Liver (tissue), 3 donors: ENCODE data around the gene ATP5PD.

ENCODE experiments used
- ATF3 ChIP-seq: IDR thresholded peaks from 2 replicates; pipeline ENCODE4 v1.6.1; 2016; ENCODE audit warnings: antibody characterized with exemption
- CTCF ChIP-seq: fragments of 150-350 bp; IDR thresholded peaks from 2 replicates; pipeline ENCODE4 v1.5.1; 2017; ENCODE audit warnings: improper control_type of control experiment, low read depth, low read length; ENCODE audit not compliant: missing input control
- EGR1 ChIP-seq, 2 donors: IDR thresholded peaks; 2 replicates each; pipeline ENCODE4 v1.6.1; 2016 to 2018; ENCODE audit warnings: antibody characterized with exemption in 2 of 2, low read depth in 2 of 2
- GABPA ChIP-seq, 2 donors: IDR thresholded peaks in 1 of 2; conservative IDR thresholded peaks in 1 of 2; 2 replicates each; pipeline ENCODE4 v1.6.1; 2016; ENCODE audit warnings: antibody characterized with exemption in 2 of 2, mild to moderate bottlenecking in 1 of 2, moderate library complexity in 1 of 2
- HNF4A ChIP-seq, 2 donors: conservative IDR thresholded peaks; 2 replicates each; pipeline ENCODE4 v1.6.1; 2016; ENCODE audit warnings: antibody characterized with exemption in 2 of 2, mild to moderate bottlenecking in 2 of 2
- RAD21 ChIP-seq, 2 donors: IDR thresholded peaks; 2 replicates each; pipeline ENCODE4 v1.6.1; 2016; ENCODE audit warnings: antibody characterized with exemption in 2 of 2, mild to moderate bottlenecking in 2 of 2
- SP1 ChIP-seq: IDR thresholded peaks from 2 replicates; pipeline ENCODE4 v1.6.1; 2018; ENCODE audit warnings: antibody characterized with exemption, mild to moderate bottlenecking
- YY1 ChIP-seq: IDR thresholded peaks from 2 replicates; pipeline ENCODE4 v1.6.1; 2016; ENCODE audit warnings: antibody characterized with exemption, mild to moderate bottlenecking
- ZBTB33 ChIP-seq: IDR thresholded peaks from 2 replicates; pipeline ENCODE4 v1.6.1; 2016; ENCODE audit warnings: antibody characterized with exemption
- TF ChIP-seq, protein P1 (sequence below): IDR thresholded peaks from 2 replicates; pipeline ENCODE4 v1.6.1; 2016; ENCODE audit warnings: antibody characterized with exemption, mild to moderate bottlenecking
- TF ChIP-seq, protein P2 (sequence below): IDR thresholded peaks from 2 replicates; pipeline ENCODE4 v1.6.1; 2016; ENCODE audit warnings: antibody characterized with exemption
- donor health status: healthy.
- donor health status: healthy.

DNA sequence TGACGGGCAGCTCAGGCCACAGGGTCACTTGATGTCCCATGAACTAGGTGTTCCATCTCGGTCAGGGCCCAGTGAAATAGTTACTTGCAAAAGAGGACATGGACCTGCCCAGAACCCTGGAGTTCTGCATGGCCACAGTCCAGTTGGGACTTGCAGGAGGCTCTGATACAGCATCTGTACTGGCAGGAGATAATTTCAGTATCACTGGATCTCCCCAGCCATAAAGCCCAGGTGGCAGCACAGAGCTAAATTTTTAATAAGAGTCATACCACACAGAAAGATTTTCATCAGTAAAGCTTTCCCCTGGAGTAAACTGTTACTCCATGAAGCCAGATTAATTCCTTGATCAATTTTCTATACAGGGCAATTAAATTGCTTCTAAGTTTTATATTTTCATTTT lies 23.0 kb upstream of the ATP5PD start:
- TF ChIP-seq CTCF = peak; percentile 48
- TF ChIP-seq, protein P1, sequence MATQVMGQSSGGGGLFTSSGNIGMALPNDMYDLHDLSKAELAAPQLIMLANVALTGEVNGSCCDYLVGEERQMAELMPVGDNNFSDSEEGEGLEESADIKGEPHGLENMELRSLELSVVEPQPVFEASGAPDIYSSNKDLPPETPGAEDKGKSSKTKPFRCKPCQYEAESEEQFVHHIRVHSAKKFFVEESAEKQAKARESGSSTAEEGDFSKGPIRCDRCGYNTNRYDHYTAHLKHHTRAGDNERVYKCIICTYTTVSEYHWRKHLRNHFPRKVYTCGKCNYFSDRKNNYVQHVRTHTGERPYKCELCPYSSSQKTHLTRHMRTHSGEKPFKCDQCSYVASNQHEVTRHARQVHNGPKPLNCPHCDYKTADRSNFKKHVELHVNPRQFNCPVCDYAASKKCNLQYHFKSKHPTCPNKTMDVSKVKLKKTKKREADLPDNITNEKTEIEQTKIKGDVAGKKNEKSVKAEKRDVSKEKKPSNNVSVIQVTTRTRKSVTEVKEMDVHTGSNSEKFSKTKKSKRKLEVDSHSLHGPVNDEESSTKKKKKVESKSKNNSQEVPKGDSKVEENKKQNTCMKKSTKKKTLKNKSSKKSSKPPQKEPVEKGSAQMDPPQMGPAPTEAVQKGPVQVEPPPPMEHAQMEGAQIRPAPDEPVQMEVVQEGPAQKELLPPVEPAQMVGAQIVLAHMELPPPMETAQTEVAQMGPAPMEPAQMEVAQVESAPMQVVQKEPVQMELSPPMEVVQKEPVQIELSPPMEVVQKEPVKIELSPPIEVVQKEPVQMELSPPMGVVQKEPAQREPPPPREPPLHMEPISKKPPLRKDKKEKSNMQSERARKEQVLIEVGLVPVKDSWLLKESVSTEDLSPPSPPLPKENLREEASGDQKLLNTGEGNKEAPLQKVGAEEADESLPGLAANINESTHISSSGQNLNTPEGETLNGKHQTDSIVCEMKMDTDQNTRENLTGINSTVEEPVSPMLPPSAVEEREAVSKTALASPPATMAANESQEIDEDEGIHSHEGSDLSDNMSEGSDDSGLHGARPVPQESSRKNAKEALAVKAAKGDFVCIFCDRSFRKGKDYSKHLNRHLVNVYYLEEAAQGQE = no peak
- no peak for TF ChIP-seq EGR1 (IDR thresholded peaks at IDR 0.05; ENCODE audit: low read depth in 2 of 2)
- TF ChIP-seq ZBTB33 = no peak
- TF ChIP-seq SP1 = no peak
- peak; percentile 74 to 78 for TF ChIP-seq RAD21 (IDR thresholded peaks at IDR 0.05)
- TF ChIP-seq GABPA (IDR thresholded peaks at IDR 0.05 in 1 of 2, conservative IDR thresholded peaks at IDR 0.05 in 1 of 2) = no peak
- TF ChIP-seq HNF4A (conservative IDR thresholded peaks at IDR 0.05) = no peak
- TF ChIP-seq, protein P2, sequence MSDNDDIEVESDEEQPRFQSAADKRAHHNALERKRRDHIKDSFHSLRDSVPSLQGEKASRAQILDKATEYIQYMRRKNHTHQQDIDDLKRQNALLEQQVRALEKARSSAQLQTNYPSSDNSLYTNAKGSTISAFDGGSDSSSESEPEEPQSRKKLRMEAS = no peak
- no peak for TF ChIP-seq ATF3
- no peak for TF ChIP-seq YY1
